HepG2 (cell line): ENCODE measurements around the gene RPS27L. TPM values are rescaled to one million over a fixed set of nuclear protein-coding genes. Genes with fewer than 3 reads are reported as not detected.
A peak's percentile ranks its signal among the peaks of the same experiment; 100 is the strongest.

Experiments used
- BRD4 ChIP-seq: sonication (generic); formaldehyde crosslinking; IDR thresholded peaks from 2 replicates; pipeline ENCODE4 v1.4.0; 2020; ENCODE audit warnings: missing genetic modification reagents
- DPF2 ChIP-seq: sonication (generic); formaldehyde crosslinking; IDR thresholded peaks from 2 replicates; pipeline ENCODE4 v1.4.0; 2020; ENCODE audit warnings: mild to moderate bottlenecking, low read depth, missing genetic modification reagents, borderline replicate concordance
- FOXC1 ChIP-seq: sonication (generic); formaldehyde crosslinking; IDR thresholded peaks from 2 replicates; pipeline ENCODE4 v1.8.0; 2022; ENCODE audit warnings: mild to moderate bottlenecking, missing genetic modification reagents, borderline replicate concordance
- FOXJ3 ChIP-seq: sonication (generic); formaldehyde crosslinking; IDR thresholded peaks from 2 replicates; pipeline ENCODE4 v1.4.0; 2020; ENCODE audit warnings: missing genetic modification reagents, mild to moderate bottlenecking, borderline replicate concordance
- FOXP1 ChIP-seq, 2 experiments: fragments of 450-650 bp in 1 of 2; IDR thresholded peaks; 2 replicates each; pipeline ENCODE4 v1.6.1; 2017 to 2018; ENCODE audit warnings: antibody characterized with exemption in 1 of 2
- HOXA5 ChIP-seq: sonication (generic); formaldehyde crosslinking; IDR thresholded peaks from 2 replicates; pipeline ENCODE4 v1.4.0; 2020; ENCODE audit warnings: missing genetic modification reagents
- NCOA1 ChIP-seq: sonication (generic); formaldehyde crosslinking; IDR thresholded peaks from 2 replicates; pipeline ENCODE4 v1.9.0; 2021; ENCODE audit warnings: missing genetic modification reagents
- NR2F2 ChIP-seq: IDR thresholded peaks from 2 replicates; pipeline ENCODE4 v1.6.1; 2012; ENCODE audit warnings: low read depth, inconsistent platforms, borderline replicate concordance
- ONECUT2 ChIP-seq: sonication (generic); formaldehyde crosslinking; IDR thresholded peaks from 2 replicates; pipeline ENCODE4 v1.4.0; 2020; ENCODE audit warnings: missing genetic modification reagents
- RXRB ChIP-seq: IDR thresholded peaks from 2 replicates; pipeline ENCODE4 v1.6.1; 2016; ENCODE audit warnings: borderline replicate concordance, missing genetic modification reagents, missing compliant biosample characterization
- SMARCE1 ChIP-seq: fragments of 450-650 bp; IDR thresholded peaks from 2 replicates; pipeline ENCODE4 v1.6.1; 2017; ENCODE audit warnings: borderline replicate concordance
- SP2 ChIP-seq: sonication (generic); formaldehyde crosslinking; IDR thresholded peaks from 2 replicates; pipeline ENCODE4 v1.5.1; 2020; ENCODE audit warnings: mild to moderate bottlenecking, missing genetic modification reagents
- SSRP1 ChIP-seq: IDR thresholded peaks from 2 replicates; pipeline ENCODE4 v1.6.1; 2016; ENCODE audit warnings: control low read depth
- U2AF1 ChIP-seq: fragments of 200-400 bp; formaldehyde crosslinking; optimal IDR thresholded peaks from 2 replicates; pipeline ENCODE3; 2017; ENCODE audit warnings: mild to moderate bottlenecking, low read depth, low read length
- ZBTB21 ChIP-seq: sonication (generic); formaldehyde crosslinking; IDR thresholded peaks from 2 replicates; pipeline ENCODE4 v1.4.0; 2020; ENCODE audit warnings: missing genetic modification reagents
- ZFP1 ChIP-seq: IDR thresholded peaks from 2 replicates; pipeline ENCODE4 v1.6.1; 2016
- ZFP36L1 ChIP-seq: sonication (generic); formaldehyde crosslinking; IDR thresholded peaks from 2 replicates; pipeline ENCODE4 v1.8.0; 2022; ENCODE audit warnings: mild to moderate bottlenecking, missing genetic modification reagents, moderate library complexity
- ZNF17 ChIP-seq: sonication (generic); formaldehyde crosslinking; IDR thresholded peaks from 2 replicates; pipeline ENCODE4 v1.5.0; 2020; ENCODE audit warnings: mild to moderate bottlenecking, missing genetic modification reagents
- ZNF205 ChIP-seq: IDR thresholded peaks from 2 replicates; pipeline ENCODE4 v1.6.1; 2018; ENCODE audit warnings: missing biosample characterization, missing genetic modification reagents
- ZNF232 ChIP-seq: sonication (generic); formaldehyde crosslinking; IDR thresholded peaks from 2 replicates; pipeline ENCODE4 v1.4.0; 2020; ENCODE audit warnings: missing genetic modification reagents, borderline replicate concordance
- ZNF30 ChIP-seq: sonication (generic); formaldehyde crosslinking; IDR thresholded peaks from 2 replicates; pipeline ENCODE4 v1.5.0; 2020; ENCODE audit warnings: mild to moderate bottlenecking, missing genetic modification reagents
- ZNF44 ChIP-seq: sonication (generic); formaldehyde crosslinking; IDR thresholded peaks from 2 replicates; pipeline ENCODE4 v1.5.1; 2020; ENCODE audit warnings: mild to moderate bottlenecking, missing genetic modification reagents
- ZNF605 ChIP-seq: sonication (generic); formaldehyde crosslinking; IDR thresholded peaks from 2 replicates; pipeline ENCODE4 v1.8.0; 2022; ENCODE audit warnings: mild to moderate bottlenecking, missing genetic modification reagents
- polyA plus RNA-seq, 8 experiments: library from polyadenylated mRNA; depleted of rRNA in 3 of 8; stranded (reverse) in 7 of 8; unstranded in 1 of 8; fragments of >200 nt; fragmentation: Illumina TruSeq in 4 of 8; extraction: Trizol in 4 of 8; gene quantifications; 2 replicates each; pipeline versions ENCODE4 v1.2.1 to v1.2.3, GENCODE V29; 2011 to 2016; ENCODE audit warnings: low read depth in 4 of 8, missing spikeins in 1 of 8, mixed read lengths in 1 of 8; ENCODE audit not compliant: insufficient read depth in 1 of 8
- total RNA-seq, 5 experiments: library from RNA; depleted of rRNA; stranded (reverse); fragments of >200 nt; fragmentation: Illumina TruSeq; extraction: Trizol; gene quantifications; 2 replicates each; pipeline ENCODE4 v1.2.3, GENCODE V29; 2016; ENCODE audit warnings: low read depth in 1 of 5
- TF ChIP-seq, protein P1 (sequence below): sonication (generic); formaldehyde crosslinking; IDR thresholded peaks from 2 replicates; pipeline ENCODE4 v1.4.0; 2020; ENCODE audit warnings: missing genetic modification reagents, low read depth, mild to moderate bottlenecking, borderline replicate concordance
- TF ChIP-seq, protein P2 (sequence below): IDR thresholded peaks from 2 replicates; pipeline ENCODE4 v1.6.1; 2018; ENCODE audit warnings: missing genetic modification reagents
- TF ChIP-seq, protein P3 (sequence below): sonication (generic); formaldehyde crosslinking; IDR thresholded peaks from 2 replicates; pipeline ENCODE4 v1.4.0; 2020; ENCODE audit warnings: missing genetic modification reagents
- TF ChIP-seq, protein P4 (sequence below): sonication (generic); formaldehyde crosslinking; IDR thresholded peaks from 2 replicates; pipeline ENCODE4 v1.5.1; 2020; ENCODE audit warnings: mild to moderate bottlenecking, moderate library complexity, missing genetic modification reagents

The RPS27L gene
- total and polyA plus RNA-seq, 2 of the 13 experiments (the other 11 are each of a cell fraction or from before 2014, with no cell fraction given) = 231 to 433 TPM

DNA sequence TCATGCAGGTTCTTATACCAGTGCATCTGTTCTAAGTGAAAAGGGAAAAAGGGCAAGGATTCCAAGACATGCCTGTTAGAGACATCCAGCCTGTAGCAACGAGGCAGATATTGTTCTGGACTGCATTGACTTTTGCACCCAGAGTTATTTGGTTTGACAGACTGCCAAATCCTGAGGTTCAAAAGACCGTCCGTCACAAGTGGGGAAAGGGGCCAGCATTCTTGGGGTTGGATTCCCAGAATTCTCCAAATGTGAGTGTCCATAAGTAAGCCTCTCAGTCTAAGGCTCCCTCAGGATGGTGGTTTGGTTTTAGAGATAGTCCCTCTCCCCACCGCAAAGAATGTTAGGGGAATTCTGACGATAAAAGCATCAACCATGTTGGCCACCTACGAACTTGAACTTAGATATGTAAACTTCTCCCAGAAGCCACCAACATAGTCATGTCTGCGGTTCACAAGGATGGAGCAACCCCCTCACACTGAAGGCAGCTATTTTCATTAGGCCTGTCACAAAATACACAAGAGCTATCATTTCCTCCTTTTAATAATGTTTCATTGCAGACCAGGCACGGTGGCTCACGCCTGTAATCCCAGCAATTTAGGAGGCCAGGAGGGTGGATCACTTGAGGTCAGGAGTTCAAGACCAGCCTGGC is 49.3 kb downstream of the RPS27L start (continued):
- TF ChIP-seq ZFP36L1 (CRISPR knock-in tag) = 0 out of 2 replicates have a peak, but pooled peaks have one; percentile 33
- TF ChIP-seq NCOA1 (CRISPR knock-in tag) = no peak
- TF ChIP-seq, protein P1, sequence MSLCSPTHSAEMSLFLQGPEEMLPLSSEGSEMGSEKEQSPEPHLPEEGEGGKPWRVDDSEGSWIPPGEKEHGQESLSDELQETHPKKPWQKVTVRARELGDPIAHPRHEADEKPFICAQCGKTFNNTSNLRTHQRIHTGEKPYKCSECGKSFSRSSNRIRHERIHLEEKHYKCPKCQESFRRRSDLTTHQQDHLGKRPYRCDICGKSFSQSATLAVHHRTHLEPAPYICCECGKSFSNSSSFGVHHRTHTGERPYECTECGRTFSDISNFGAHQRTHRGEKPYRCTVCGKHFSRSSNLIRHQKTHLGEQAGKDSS (CRISPR knock-in tag) = peak; percentile 30; the same call in 1 of the 2 replicates
- no peak for TF ChIP-seq ONECUT2 (CRISPR knock-in tag)
- TF ChIP-seq SSRP1 (CRISPR knock-in tag) = peak; percentile 60
- no peak for TF ChIP-seq ZNF17 (CRISPR knock-in tag)
- TF ChIP-seq FOXC1 (CRISPR knock-in tag) = no peak
- TF ChIP-seq ZNF605 (CRISPR knock-in tag) = 0 out of 2 replicates have a peak, but pooled peaks have one; percentile 43
- no peak for TF ChIP-seq FOXP1 (IDR thresholded peaks at IDR 0.05)
- peak; percentile 64 for TF ChIP-seq FOXP1 (CRISPR knock-in tag; IDR thresholded peaks at IDR 0.05)
- TF ChIP-seq, protein P2, sequence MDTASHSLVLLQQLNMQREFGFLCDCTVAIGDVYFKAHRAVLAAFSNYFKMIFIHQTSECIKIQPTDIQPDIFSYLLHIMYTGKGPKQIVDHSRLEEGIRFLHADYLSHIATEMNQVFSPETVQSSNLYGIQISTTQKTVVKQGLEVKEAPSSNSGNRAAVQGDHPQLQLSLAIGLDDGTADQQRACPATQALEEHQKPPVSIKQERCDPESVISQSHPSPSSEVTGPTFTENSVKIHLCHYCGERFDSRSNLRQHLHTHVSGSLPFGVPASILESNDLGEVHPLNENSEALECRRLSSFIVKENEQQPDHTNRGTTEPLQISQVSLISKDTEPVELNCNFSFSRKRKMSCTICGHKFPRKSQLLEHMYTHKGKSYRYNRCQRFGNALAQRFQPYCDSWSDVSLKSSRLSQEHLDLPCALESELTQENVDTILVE (CRISPR knock-in tag) = peak; percentile 57; the same call in 1 of the 2 replicates
- TF ChIP-seq SP2 (CRISPR knock-in tag) = no peak
- TF ChIP-seq BRD4 (CRISPR knock-in tag) = no peak
- TF ChIP-seq, protein P3, sequence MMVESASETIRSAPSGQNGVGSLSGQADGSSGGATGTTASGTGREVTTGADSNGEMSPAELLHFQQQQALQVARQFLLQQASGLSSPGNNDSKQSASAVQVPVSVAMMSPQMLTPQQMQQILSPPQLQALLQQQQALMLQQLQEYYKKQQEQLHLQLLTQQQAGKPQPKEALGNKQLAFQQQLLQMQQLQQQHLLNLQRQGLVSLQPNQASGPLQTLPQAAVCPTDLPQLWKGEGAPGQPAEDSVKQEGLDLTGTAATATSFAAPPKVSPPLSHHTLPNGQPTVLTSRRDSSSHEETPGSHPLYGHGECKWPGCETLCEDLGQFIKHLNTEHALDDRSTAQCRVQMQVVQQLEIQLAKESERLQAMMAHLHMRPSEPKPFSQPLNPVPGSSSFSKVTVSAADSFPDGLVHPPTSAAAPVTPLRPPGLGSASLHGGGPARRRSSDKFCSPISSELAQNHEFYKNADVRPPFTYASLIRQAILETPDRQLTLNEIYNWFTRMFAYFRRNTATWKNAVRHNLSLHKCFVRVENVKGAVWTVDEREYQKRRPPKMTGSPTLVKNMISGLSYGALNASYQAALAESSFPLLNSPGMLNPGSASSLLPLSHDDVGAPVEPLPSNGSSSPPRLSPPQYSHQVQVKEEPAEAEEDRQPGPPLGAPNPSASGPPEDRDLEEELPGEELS (CRISPR knock-in tag) = peak; percentile 64
- TF ChIP-seq ZNF30 (CRISPR knock-in tag) = no peak
- TF ChIP-seq ZBTB21 (CRISPR knock-in tag) = no peak
- TF ChIP-seq RXRB (CRISPR knock-in tag) = peak; percentile 82
- TF ChIP-seq HOXA5 (CRISPR knock-in tag) = peak; percentile 45; the same call in 1 of the 2 replicates
- TF ChIP-seq DPF2 (CRISPR knock-in tag) = peak; percentile 76
- TF ChIP-seq ZNF205 (CRISPR knock-in tag) = peak; percentile 28; the same call in 1 of the 2 replicates
- no peak for TF ChIP-seq U2AF1
- peak; percentile 62; the same call in 1 of the 2 replicates for TF ChIP-seq SMARCE1
- peak; percentile 43; the same call in 1 of the 2 replicates for TF ChIP-seq ZNF232 (CRISPR knock-in tag)
- peak; percentile 71 for TF ChIP-seq NR2F2
- TF ChIP-seq ZNF44 (CRISPR knock-in tag) = 0 out of 2 replicates have a peak, but pooled peaks have one; percentile 35
- TF ChIP-seq ZFP1 (CRISPR knock-in tag) = peak; percentile 62; the same call in 1 of the 2 replicates
- peak; percentile 54; the same call in 1 of the 2 replicates for TF ChIP-seq FOXJ3 (CRISPR knock-in tag)
- TF ChIP-seq, protein P4, sequence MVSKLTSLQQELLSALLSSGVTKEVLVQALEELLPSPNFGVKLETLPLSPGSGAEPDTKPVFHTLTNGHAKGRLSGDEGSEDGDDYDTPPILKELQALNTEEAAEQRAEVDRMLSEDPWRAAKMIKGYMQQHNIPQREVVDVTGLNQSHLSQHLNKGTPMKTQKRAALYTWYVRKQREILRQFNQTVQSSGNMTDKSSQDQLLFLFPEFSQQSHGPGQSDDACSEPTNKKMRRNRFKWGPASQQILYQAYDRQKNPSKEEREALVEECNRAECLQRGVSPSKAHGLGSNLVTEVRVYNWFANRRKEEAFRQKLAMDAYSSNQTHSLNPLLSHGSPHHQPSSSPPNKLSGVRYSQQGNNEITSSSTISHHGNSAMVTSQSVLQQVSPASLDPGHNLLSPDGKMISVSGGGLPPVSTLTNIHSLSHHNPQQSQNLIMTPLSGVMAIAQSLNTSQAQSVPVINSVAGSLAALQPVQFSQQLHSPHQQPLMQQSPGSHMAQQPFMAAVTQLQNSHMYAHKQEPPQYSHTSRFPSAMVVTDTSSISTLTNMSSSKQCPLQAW (CRISPR knock-in tag) = peak; percentile 71
